Upper lobe of left lung (tissue), 4 donors: ENCODE data around the gene C11orf87.

Experiments
- EP300 ChIP-seq, 4 donors: sonication (generic); formaldehyde crosslinking; IDR thresholded peaks; one replicate each; pipeline ENCODE4 v1.5.1; 2017; ENCODE audit warnings: antibody characterized with exemption in 4 of 4, control low read depth in 2 of 4
- POLR2A ChIP-seq, 4 donors: fragments of 450-650 bp; IDR thresholded peaks; one replicate each; pipeline ENCODE4 v1.5.1; 2016 to 2017; ENCODE audit warnings: antibody characterized with exemption in 4 of 4, mild to moderate bottlenecking in 2 of 4
- POLR2AphosphoS5 ChIP-seq, 2 donors: sonication (generic); formaldehyde crosslinking; IDR thresholded peaks; one replicate each; pipeline ENCODE4 v1.5.1; 2017; ENCODE audit warnings: antibody characterized with exemption in 2 of 2
- TF ChIP-seq, protein P1 (sequence below), 6 experiments: fragments of 450-650 bp in 4 of 6; fragments of 200-600 bp in 2 of 6; sonication (generic) in 2 of 6; IDR thresholded peaks; one replicate each; pipeline ENCODE4 v1.5.1; 2016 to 2019; ENCODE audit warnings: antibody characterized with exemption in 6 of 6

DNA sequence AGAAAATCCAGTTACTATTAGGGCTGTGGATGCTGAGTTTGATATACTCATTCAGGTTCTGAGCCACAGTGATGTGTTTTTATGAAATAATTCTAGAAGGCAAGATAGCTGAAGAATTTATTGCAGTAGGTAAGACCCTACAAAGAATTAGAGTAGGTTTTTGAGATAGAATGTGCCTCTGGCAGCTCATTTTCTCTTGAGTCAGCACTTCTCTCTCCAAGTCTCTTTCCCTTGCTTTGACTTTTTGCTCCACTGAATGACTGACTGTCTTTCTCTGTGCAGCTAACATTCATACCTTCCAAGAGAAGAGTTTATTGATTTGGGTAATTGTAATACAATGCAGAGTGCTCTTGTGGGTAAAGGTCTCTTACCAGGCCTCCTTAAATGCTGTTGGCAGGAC is 48.0 kb upstream of the C11orf87 start:
- no peak for TF ChIP-seq POLR2A (IDR thresholded peaks at IDR 0.05)
- TF ChIP-seq, protein P1, sequence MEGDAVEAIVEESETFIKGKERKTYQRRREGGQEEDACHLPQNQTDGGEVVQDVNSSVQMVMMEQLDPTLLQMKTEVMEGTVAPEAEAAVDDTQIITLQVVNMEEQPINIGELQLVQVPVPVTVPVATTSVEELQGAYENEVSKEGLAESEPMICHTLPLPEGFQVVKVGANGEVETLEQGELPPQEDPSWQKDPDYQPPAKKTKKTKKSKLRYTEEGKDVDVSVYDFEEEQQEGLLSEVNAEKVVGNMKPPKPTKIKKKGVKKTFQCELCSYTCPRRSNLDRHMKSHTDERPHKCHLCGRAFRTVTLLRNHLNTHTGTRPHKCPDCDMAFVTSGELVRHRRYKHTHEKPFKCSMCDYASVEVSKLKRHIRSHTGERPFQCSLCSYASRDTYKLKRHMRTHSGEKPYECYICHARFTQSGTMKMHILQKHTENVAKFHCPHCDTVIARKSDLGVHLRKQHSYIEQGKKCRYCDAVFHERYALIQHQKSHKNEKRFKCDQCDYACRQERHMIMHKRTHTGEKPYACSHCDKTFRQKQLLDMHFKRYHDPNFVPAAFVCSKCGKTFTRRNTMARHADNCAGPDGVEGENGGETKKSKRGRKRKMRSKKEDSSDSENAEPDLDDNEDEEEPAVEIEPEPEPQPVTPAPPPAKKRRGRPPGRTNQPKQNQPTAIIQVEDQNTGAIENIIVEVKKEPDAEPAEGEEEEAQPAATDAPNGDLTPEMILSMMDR (IDR thresholded peaks at IDR 0.05): no peak
- TF ChIP-seq EP300 (IDR thresholded peaks at IDR 0.05): no peak
- no peak for TF ChIP-seq POLR2AphosphoS5 (IDR thresholded peaks at IDR 0.05)
